K562 (cell line): ENCODE data around the gene ST8SIA1. TPM values are rescaled to one million over a fixed set of nuclear protein-coding genes. Genes with fewer than 3 reads are reported as not detected.

Source experiments
- ATAC-seq: fragments of 200-7000 bp; cut with Tn5 transposase; 3 replicates; pipeline ENCODE4 v1.9.1; 2020; ENCODE audit warnings: moderate library complexity
- BruUV-seq: library from RNA; stranded (reverse); fragments of 400-500 nt; replicated peaks from 2 replicates; lab custom pipeline; 2021; lab: Mats Ljungman, UMichigan
- CTCF ChIA-PET: fragments of 300-600 bp; formaldehyde crosslinking; extraction: SDS; loops from one replicate; lab custom pipeline; 2021; ENCODE audit warnings: low intra/inter-chr PET ratio; lab: Yijun Ruan, JAX
- POLR2A ChIA-PET: fragments of 300-600, 350-650 bp; sonication (Branson Sonifier 250); formaldehyde crosslinking; extraction: SDS; loops from one replicate; lab custom pipeline; 2021; ENCODE audit warnings: antibody characterized with exemption, inconsistent platforms; lab: Yijun Ruan, JAX
- DNase-seq, 4 experiments: peaks; one replicate each; pipeline versions ENCODE4 v3.0.0 to v3.0.0-alpha.2; 2011 to 2018; ENCODE audit warnings: low spot score in 3 of 4, mixed read lengths in 3 of 4; ENCODE audit errors: extremely low read depth in 1 of 4
- FAIRE-seq: peaks from 2 replicates; lab custom pipeline; 2011; peaks lifted over from hg19 to GRCh38; lab: Jason Lieb, UNC
- H2AFZ ChIP-seq: 2 replicates; pipeline ENCODE4 v1.6.0; 2011; ENCODE audit warnings: low read depth, low read length, control low read depth, inconsistent platforms
- H3K27ac ChIP-seq: fragments of 200-600 bp; 3 replicates; pipeline ENCODE4 v1.8.0; 2011; ENCODE audit warnings: low read depth, mild to moderate bottlenecking, control low read depth, inconsistent platforms, low read length, moderate library complexity, mixed read lengths; ENCODE audit errors: extremely low read depth
- H3K27me3 ChIP-seq, 2 experiments: fragments of 300-600 bp in 1 of 2; 2 replicates in 1 of 2; 3 replicates in 1 of 2; pipeline versions ENCODE4 v1.6.0 to v1.8.0; 2011; ENCODE audit warnings: inconsistent platforms in 2 of 2, low read length in 2 of 2, mild to moderate bottlenecking in 1 of 2, mixed read lengths in 1 of 2, moderate library complexity in 1 of 2; ENCODE audit not compliant: control insufficient read depth in 2 of 2, insufficient read depth in 2 of 2
- H3K36me3 ChIP-seq: fragments of 300-600 bp; 3 replicates; pipeline ENCODE4 v1.8.0; 2011; ENCODE audit warnings: mild to moderate bottlenecking, low read length, inconsistent platforms; ENCODE audit not compliant: control insufficient read depth, insufficient read depth
- H3K4me1 ChIP-seq, 2 experiments: fragments of 200-600 bp in 1 of 2; replicated peaks in 1 of 2; 2 replicates in 1 of 2; 3 replicates in 1 of 2; pipeline versions ENCODE4 v1.5.1 to v1.8.0; 2011; ENCODE audit warnings: inconsistent platforms in 2 of 2, low read length in 2 of 2, mild to moderate bottlenecking in 1 of 2, mixed read lengths in 1 of 2, moderate library complexity in 1 of 2; ENCODE audit not compliant: control insufficient read depth in 2 of 2, insufficient read depth in 2 of 2
- H3K4me2 ChIP-seq: 2 replicates; pipeline ENCODE4 v1.6.1; 2011; ENCODE audit warnings: low read length, control low read depth, inconsistent platforms, mixed read lengths; ENCODE audit not compliant: insufficient read depth
- H3K4me3 ChIP-seq: fragments of 200-600 bp; sonication (generic), shearing (Covaris generic); 2 replicates; pipeline ENCODE4 v1.5.1; 2016; ENCODE audit warnings: control low read depth, inconsistent platforms
- H3K79me2 ChIP-seq: fragments of 200-600 bp; 3 replicates; pipeline ENCODE4 v1.8.0; 2011; ENCODE audit warnings: low read length, inconsistent platforms; ENCODE audit not compliant: control insufficient read depth, insufficient read depth
- H3K9ac ChIP-seq, 2 experiments: 2 replicates each; pipeline versions ENCODE4 v1.6.0 to v1.6.1; 2011; ENCODE audit warnings: low read depth in 2 of 2, low read length in 2 of 2, control low read depth in 1 of 2, inconsistent platforms in 1 of 2, mild to moderate bottlenecking in 1 of 2, mixed read lengths in 1 of 2; ENCODE audit not compliant: insufficient read depth in 1 of 2
- H3K9me1 ChIP-seq: one replicate; pipeline ENCODE4 v1.6.0; 2011; ENCODE audit warnings: inconsistent platforms, mild to moderate bottlenecking, low read length, moderate library complexity; ENCODE audit not compliant: control insufficient read depth, insufficient read depth
- H3K9me3 ChIP-seq: replicated peaks from 2 replicates; pipeline ENCODE4 v1.5.1; 2011; ENCODE audit warnings: low read depth, low read length, inconsistent platforms; ENCODE audit not compliant: control insufficient read depth, insufficient read depth
- H4K20me1 ChIP-seq: replicated peaks from 2 replicates; pipeline ENCODE4 v1.6.1; 2011; ENCODE audit warnings: low read length, inconsistent platforms, mixed read lengths; ENCODE audit not compliant: control insufficient read depth, insufficient read depth
- CHD2 ChIP-seq: IDR thresholded peaks from 2 replicates; pipeline ENCODE4 v1.6.1; 2011; ENCODE audit warnings: low read depth, low read length
- MTA3 ChIP-seq: fragments of 450-650 bp; formaldehyde crosslinking; IDR thresholded peaks from 2 replicates; pipeline ENCODE4 v1.6.1; 2017; ENCODE audit warnings: mild to moderate bottlenecking, borderline replicate concordance
- NFATC3 ChIP-seq: fragments of 450-650 bp; IDR thresholded peaks from 2 replicates; pipeline ENCODE4 v1.6.1; 2017; ENCODE audit warnings: mild to moderate bottlenecking
- SUPT5H ChIP-seq: fragments of 450-650 bp; IDR thresholded peaks from 2 replicates; pipeline ENCODE4 v1.6.1; 2016
- ZNF280A ChIP-seq: fragments of 450-650 bp; IDR thresholded peaks from 2 replicates; pipeline ENCODE4 v1.6.1; 2018; ENCODE audit warnings: mild to moderate bottlenecking, low read depth; ENCODE audit not compliant: partially characterized antibody
- WGBS: fragments of 100-300 bp; shearing (Covaris generic); methylation state at CpG from one replicate; pipeline ENCODE4 v1.1.6; 2016; ENCODE audit warnings: low coverage, mixed read lengths; ENCODE audit not compliant: insufficient coverage; ENCODE audit errors: missing lambda C conversion rate; 5-methylcytosine and 5-hydroxymethylcytosine counted together
- in situ Hi-C: fragments of 300-500 bp; cut with MboI; formaldehyde crosslinking; loops from 4 replicates; pipeline ENCODE4 v1.15.0; 2018; ENCODE audit warnings: inconsistent platforms, mixed read lengths
- intact Hi-C: fragments of 100-400 bp; cut with micrococcal nuclease; formaldehyde crosslinking; loops from 2 replicates; pipeline ENCODE4 v1.14.2; 2022
- polyA plus RNA-seq, 8 experiments: library from polyadenylated mRNA; depleted of rRNA in 4 of 8; stranded (reverse) in 5 of 8; unstranded in 3 of 8; fragments of >200 nt; fragmentation: Nextera tagmentation in 2 of 8; fragmentation: Illumina TruSeq in 1 of 8; extraction: Ambion mirVana in 2 of 8; extraction: Trizol in 1 of 8; gene quantifications; 2 replicates each; pipeline versions ENCODE4 v1.2.1 to v1.2.3, GENCODE V29; 2011 to 2014; ENCODE audit warnings: inconsistent platforms in 1 of 8, missing spikeins in 1 of 8
- total RNA-seq, 7 experiments: library from RNA; depleted of rRNA in 6 of 7; stranded (reverse); fragments of >200 nt in 6 of 7; fragmentation: Illumina TruSeq in 2 of 7; extraction: Trizol in 2 of 7; gene quantifications; 2 replicates each; pipeline versions ENCODE4 v1.2.1 to v1.2.3, GENCODE V29; 2011 to 2021; ENCODE audit warnings: low replicate concordance in 1 of 7

Gene ST8SIA1
- total and polyA plus RNA-seq, 9 of the 15 experiments (the other 6 are each of a cell fraction or from before 2014, with no cell fraction given), result 0.86 to 26.3 (median 4.3) TPM

- intact Hi-C loops (no loop called here), in situ Hi-C loops (no loop called here)
- FAIRE-seq, result no peak
Measured at GRCh38 chr12:22286569-22286968, 47.9 kb downstream of the ST8SIA1 start.

GRCh38 chr12:22285846-22286245 lies 48.7 kb downstream of the ST8SIA1 start:
- WGBS, result 0% methylated on average over 1 of the region's 1 CpG
- H3K4me2 ChIP-seq, result no peak overlapping the region
- H3K4me3 ChIP-seq, result no peak overlapping the region
- no peak overlapping the region for H2AFZ ChIP-seq
- H3K27ac ChIP-seq, result no peak overlapping the region
- BruUV-seq, result no TSS peak
- H3K4me1 ChIP-seq, result no peaks in the 10 kb centered on the region
- H3K36me3 ChIP-seq, result no peaks in the 10 kb centered on the region
- H3K9me1 ChIP-seq, result no peaks in the 10 kb centered on the region
- CTCF ChIA-PET, result interaction anchor here (0.6 kb wide), 1 partner anchor 192 kb away, joined by 3 read pairs; no protein-coding TSS in a partner anchor
- no peaks in the 10 kb centered on the region for H3K9me3 ChIP-seq
- no peaks in the 10 kb centered on the region for H3K79me2 ChIP-seq
- POLR2A ChIA-PET, result interaction anchor here (0.6 kb wide), 1 partner anchor 185 kb away, joined by 3 read pairs; no protein-coding TSS in a partner anchor
- DNase-seq, result no peak
- no peak for ATAC-seq
- in situ Hi-C loops (no loop called here), intact Hi-C loops (no loop called here)
- H4K20me1 ChIP-seq, result no peaks in the 10 kb centered on the region
- no peaks in the 10 kb centered on the region; a peak in 1 of 5 replicates for H3K27me3 ChIP-seq
- no peak overlapping the region for H3K9ac ChIP-seq
- FAIRE-seq, result no peak
- no peak for TF ChIP-seq ZNF280A

More at GRCh38 chr12:22286569-22286968, 47.9 kb downstream of the ST8SIA1 start:
- H3K9ac ChIP-seq, result no peak overlapping the region
- DNase-seq, result no peak
- H3K79me2 ChIP-seq, result no peaks in the 10 kb centered on the region
- no peak overlapping the region for H2AFZ ChIP-seq
- H3K4me2 ChIP-seq, result no peak overlapping the region
- ChIA-PET POLR2A (no interaction called here), CTCF (interaction anchor here (0.6 kb wide), 1 partner anchor 191 kb away, joined by 3 read pairs; no protein-coding TSS in a partner anchor)
- no peaks in the 10 kb centered on the region; a peak in 1 of 5 replicates for H3K27me3 ChIP-seq
- BruUV-seq, result no TSS peak
- H3K4me3 ChIP-seq, result no peak overlapping the region
- H3K36me3 ChIP-seq, result no peaks in the 10 kb centered on the region
- no peak for ATAC-seq
- H3K9me1 ChIP-seq, result no peaks in the 10 kb centered on the region
- TF ChIP-seq MTA3, result no peak
- no peak for TF ChIP-seq SUPT5H
- TF ChIP-seq NFATC3, result no peak
- no peak for TF ChIP-seq CHD2
- no peaks in the 10 kb centered on the region for H3K9me3 ChIP-seq
- H3K4me1 ChIP-seq, result no peaks in the 10 kb centered on the region
- H3K27ac ChIP-seq, result no peak overlapping the region
- no peaks in the 10 kb centered on the region for H4K20me1 ChIP-seq
